Measurements from ENCODE around the gene AGBL1. TPM values are rescaled to one million over a fixed set of nuclear protein-coding genes. Genes with fewer than 3 reads are reported as not detected.

AGBL1 gene
- total RNA-seq, 1 donor from 2014 or later, result 4.8 TPM

DNA sequence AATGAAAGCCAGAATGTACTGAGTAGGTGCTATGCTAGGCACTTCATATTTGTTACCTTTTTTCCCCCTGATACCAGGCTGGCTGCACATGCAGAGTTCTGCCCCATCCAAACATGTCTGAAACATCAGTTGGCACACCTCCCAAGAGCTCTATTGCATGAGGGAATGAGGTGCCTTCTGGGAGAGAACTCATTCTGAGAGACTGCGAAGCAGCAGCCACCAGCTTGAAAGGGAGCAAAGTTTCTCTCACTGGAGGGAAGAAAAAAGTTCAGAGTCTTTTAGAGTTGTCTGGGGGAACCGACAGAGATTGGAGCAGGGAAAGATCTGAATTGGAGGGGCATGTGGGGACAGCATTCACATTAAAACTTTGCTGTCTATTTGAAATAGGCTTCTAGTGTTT is 84.1 kb downstream of the AGBL1 start:
- peak; percentile 81 for DNase-seq (ENCODE audit: low spot score)

DNA sequence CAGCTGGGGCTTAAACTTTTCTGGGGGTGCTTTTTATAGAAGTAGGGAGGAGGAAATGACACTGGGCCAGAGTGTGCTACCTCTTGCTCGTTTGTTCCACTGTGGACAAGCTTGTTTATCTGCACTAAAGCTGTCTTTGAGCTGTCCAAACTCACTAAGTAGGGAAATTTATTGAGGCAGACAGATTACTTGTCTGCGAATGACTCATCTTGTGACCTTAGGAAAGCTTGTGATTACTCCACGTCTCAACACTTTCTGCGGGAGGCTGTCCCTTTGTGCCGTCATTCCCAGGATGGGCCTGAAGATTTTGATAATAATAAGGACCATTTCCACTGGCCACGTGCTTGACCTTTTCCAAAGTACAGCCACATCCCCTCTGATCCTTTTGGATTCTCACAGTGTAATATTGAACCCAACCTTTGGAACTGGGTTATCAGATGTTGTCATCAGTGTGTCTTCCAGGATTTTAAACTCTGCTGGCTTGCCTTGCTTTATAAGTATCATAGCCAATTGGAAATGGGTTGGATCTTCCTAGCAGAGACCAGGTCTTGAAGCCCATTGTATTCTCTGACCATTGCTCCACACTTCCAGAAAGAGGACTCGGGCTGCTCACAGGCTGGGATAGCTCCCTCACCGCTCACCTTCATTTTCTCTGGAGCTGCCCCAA is 84.7 kb downstream of the AGBL1 start:
- peak; percentile 94 for DNase-seq (ENCODE audit: low spot score)

DNA sequence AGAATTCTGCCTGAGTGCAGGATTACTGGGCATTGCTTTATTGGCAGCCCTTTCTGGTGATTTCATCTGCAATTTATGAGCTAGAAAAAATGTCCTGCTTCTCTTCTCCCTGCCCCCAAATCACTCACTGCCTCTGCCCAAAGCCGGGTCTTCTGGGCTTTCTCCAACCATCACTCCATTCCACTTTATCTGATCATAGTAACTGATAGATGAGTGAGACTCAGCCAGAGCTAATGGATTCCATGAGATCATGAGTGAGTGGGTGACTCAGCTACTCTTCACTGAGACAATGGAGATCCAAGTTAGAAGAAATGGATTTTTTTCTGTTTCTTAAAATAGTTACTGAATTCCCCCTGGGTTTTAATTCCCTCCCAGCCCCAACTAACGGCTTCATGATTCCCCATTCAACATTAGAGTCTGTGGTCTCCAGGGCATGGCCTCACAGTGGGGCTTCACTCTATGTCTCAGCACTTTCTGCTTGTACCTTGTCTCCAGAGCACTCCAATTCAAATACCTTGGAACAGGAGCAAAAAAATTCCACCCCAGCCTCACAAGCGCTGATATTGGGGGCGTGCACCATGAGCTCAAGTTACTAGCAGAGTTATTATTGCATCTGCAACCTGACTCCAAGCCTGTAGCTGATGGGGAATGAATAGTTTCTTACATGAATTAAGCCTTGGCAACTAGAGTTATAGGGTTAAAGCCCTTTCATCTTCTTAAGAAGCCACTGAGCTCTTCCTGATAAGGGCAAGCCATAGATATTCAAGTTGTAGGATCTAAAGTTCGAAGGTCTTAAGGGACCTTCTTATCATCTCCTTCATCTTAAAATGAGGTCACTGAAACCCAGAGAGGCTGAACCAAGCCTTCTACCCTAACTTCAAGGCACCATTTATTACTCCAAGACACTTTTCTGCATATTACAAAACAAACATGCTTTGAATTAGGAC is 85.9 kb downstream of the AGBL1 start:
- DNase-seq (ENCODE audit: low spot score), result peak; percentile 93

DNA sequence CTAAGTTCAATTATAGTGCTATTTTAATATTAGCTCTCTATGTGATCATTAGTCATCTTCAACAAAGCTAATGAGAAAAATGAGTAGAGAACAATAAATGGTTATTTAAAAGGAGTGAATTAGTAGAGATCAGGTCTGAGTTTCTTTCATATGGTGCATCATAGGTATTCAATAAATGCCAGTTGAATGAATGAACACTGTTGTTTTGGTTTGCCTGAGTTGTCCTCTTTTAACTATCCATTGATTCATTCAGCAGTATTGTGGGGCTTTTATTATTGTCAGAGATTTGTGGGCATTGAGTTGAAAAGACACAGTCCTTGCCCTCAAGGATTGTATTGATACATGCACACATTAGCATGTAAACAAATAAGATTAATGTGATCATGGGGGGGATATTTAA is 88.2 kb downstream of the AGBL1 start:
- DNase-seq (ENCODE audit: low spot score), result no peak

DNA sequence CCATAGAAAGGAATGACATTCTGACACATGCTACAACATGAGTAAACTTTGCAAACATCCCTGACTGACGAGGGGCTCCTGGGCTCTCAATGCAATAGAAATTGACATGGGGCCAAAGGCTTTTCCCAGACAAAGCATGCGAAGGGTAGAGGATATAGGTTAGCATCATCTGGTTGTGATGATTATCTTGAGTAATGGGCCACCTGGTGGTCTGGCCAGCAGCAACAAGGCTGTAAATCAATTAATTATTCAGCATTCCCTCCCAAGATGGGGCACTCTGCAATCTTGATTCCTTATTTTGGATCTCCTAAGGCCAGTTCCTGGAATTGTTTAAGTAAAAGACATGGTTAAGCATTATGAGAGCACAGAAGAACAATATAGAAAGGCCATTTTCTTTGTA is 99.2 kb downstream of the AGBL1 start:
- DNase-seq (ENCODE audit: low spot score), result no peak

DNA sequence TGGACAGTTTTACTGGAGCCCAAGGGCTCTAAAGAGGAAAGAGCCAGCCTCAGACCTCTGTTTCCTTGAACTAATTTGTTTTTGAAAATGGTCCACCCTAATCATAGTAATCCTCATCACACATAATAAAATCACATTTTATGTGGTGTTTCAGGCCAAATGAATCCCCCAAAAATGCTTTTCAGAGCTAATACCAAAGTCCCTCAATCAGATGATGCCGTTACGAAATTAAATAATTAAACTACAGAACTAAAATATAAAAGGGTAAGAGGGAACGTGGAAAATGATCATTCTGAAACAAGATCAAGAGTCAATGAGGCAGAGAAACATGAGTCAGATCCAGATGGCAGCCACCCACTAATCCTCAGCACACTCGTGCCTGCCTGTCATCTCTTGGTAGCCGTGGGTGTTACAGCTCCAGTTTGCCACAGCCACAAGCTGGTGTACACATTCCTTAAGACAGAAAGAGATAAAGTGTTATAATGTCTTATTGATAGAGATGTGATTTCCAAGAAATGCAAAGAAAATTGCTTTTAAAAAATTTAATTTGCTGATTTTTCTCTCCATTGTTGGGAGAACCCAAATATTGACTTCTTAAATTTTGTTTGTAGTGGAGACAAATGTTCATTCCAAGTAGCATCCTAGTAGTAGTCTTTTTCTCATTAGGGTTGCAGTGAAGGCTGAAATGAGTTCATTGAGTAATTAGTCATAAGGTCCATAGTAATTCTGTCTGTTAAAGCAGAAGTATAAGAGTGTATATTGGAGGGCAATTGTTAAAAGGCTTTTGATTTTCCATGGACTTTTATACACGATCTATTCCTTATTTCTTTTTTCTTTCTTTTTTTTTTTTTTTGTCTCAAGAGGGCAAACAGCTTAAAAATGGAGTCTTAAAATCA is 104.2 kb downstream of the AGBL1 start:
- DNase-seq (ENCODE audit: low spot score), result no peak

DNA sequence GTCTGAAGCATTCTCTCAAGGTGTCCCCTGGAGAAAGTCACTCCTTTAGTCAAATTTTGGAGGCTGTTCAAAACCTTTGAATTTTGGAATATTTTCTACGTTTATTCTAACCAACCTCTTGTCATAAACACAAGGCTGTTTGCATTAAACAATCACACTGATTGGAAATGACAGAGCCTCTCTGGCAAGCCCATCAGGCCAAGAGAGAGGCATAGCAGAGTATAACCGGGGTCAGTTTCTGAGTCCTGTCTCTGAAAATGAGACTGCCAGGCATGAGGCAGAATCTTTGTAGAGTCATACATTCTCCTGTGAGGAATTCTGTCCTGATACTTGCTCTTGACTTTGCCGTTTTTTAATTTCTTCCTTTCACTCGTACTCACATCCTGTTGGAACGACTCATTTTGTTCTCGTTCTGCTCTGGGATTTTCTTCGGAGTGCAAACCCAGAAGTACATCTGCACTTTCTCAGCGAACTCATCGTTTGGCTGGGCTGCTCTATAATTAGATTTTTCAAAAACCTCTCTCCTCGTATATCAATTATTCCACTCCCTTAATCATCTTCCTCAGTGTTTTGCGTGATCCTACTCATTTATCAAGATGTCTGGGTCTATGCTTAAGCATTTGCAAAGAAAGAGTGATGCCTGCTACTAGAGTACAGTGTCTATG is 114.2 kb downstream of the AGBL1 start:
- peak; percentile 81 for DNase-seq (ENCODE audit: low spot score)

DNA sequence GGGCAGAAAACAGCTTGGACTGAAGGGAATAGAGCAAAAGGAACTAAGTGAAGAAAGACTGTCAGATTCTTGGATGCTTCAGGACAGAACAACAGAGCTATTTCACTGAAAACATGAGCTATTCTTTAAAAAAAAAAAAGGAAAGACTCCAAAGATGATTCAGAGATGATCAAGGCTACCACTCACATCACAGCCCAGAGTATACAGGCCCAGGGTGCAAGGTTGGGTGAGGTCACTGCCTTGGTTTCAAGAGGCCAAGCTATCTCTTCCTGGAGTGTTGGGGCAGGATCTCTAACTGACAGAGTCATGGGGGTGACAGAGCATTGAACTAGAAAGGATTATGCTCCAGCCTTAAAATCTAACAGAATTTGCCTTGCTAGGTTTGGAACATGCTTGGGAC is 118.1 kb downstream of the AGBL1 start:
- no peak for DNase-seq (ENCODE audit: low spot score)

DNA sequence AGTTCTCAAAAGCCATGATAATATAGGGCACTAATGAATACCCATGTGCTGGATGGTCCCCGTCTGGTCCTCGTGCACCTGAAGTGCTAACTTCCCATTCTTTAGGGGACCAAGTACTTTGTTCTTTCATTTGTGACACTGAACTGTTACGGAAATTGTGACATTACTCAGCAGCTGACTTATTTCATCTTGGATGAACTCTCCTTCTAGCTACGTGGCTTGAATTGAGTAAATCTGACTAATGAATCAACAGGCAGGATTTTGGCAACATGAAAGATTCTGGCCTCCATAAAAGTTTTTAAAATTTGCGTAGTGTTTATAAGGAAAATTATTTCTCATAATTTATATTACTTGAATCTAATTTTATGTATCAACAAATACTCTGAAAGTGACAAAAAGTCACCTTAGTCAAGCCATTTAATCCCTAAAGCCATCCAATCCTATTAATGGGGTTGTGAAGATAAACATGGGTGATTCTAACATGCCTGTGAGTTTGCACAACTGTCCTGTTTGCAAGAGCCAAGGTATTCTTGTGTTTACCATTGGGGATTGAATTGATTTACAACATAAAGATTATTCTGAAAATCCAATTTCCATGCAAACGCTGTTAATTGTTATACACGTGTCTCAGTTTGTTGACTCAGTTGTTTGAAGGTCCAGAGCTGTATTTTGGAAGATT is 119.9 kb downstream of the AGBL1 start:
- DNase-seq (ENCODE audit: low spot score), result no peak

DNA sequence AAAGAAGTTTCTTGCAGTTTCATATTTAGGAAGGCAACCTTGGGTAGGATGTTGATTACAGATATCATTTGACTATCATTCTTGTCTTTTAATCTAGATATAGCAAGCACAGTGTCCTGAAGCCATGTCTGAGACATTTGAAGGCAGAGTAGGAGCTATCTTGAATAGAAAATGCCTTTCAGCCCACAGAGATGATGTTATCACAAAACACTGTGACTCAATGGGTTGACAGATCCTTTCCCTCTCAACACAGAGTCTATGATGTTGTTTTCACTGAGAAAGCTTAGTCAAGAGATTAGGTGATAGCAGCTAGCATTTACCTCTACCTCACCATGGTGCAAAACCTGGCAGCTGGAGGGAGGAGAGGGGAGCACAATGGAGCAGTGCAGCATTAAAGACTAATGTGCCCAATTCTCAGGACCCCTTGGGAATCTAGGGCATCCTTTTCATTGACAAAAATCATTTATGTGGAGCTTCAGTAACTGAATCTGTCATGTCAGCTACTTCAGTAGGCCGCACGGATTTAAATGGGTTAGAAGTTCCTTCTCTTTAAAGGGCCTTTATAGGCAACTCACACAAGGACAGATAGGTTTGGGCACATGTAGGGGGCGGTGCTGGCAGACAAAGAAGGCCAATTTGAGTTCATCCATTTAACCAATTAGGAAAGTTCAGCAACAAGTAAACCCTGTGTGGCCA is 121.8 kb downstream of the AGBL1 start:
- DNase-seq (ENCODE audit: low spot score), result no peak

DNA sequence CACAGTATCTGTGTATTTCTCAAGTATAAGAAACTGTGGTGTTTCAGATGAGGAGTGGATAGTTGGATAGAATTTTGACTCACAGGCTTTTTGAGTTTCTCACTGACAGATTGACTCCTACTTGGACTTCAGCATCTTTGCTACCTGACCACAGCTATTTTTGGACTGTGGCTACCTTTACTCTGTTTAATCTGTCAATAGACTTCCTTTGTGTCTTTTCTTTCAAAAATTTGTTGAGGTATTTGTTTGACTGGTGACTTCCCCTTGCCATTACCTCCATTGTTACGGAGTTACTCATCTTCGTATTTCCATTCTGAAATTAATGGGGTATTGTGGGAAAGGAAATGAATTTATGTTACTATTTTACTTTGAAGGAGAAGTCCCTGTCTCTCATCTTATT is 123.8 kb downstream of the AGBL1 start:
- DNase-seq (ENCODE audit: low spot score), result no peak

DNA sequence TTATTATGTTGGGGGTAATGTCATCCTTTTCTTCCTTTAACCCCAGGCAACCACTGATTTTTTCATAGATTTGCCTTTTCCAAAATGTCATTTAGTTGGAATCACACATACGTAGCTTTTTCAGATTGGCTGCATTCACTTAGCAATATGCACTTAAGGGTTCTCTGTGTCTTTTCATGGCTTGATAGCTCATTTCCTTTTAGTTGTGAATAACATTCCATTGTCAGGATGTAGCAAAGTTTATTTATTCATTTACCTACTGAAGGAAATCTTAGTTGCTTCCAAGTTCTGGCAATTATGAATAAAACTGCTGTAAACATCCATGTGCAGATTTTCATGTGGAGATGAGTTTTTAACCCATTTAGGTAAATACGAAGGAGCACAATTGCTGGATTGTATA is 125.4 kb downstream of the AGBL1 start:
- no peak for DNase-seq (ENCODE audit: low spot score)

DNA sequence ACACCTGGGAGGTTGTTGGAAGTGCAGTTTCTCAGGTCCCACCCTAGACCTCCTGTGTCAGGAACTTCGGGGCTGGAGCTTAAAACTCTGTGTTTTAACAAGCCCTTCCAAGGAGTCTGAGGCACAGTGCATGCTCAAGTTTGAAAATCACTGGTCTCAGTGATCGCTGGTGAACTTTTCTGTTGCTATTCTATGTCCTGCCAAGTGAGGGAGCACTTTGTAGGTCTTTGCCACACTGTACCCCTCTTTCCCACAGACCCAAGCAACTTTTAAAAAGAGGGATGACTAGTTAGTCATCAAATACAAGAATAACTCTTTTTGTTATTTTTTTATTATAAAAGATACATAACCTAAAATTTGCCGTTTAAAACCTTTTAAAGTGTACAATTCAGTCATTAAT is 133.7 kb downstream of the AGBL1 start:
- DNase-seq (ENCODE audit: low spot score), result no peak

DNA sequence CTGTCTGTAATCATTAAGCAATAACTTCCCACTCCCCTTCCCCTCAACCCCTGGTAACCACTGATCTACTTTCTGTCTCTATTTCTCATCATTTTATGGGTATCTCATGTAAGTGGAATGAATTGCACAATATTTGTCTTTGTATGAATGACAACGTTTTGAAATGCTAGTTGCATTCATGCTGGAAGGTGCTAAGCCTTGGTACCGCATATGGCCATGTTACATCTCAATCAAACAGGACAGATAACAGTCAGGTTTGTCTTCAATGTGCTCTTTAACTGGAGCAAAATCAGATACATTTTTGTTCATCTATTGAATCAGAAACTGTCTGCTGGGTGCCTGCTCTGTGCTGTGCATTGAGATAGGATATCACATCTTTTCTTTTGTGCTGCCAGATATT is 134.2 kb downstream of the AGBL1 start:
- no peak for DNase-seq (ENCODE audit: low spot score)

DNA sequence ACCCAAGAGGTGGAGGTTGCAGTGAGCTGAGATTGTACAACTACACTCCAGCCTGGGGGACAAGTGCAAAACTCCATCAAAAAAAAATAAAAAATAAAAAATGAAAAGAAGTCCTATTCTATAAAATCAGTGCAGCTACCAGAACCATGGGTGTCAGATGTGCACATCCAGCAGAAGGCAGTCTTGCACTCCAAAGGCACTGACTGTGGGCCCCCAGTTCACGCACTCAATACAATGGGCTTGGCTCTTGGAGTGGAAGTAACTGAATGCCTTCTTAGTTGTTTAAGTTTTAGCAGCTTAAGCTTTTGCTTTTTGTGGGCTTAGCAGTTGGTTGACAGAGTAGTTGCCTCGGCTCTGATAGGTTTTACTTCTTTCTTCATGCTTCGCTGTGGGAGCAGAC is 141.4 kb downstream of the AGBL1 start:
- no peak for DNase-seq (ENCODE audit: low spot score)

DNA sequence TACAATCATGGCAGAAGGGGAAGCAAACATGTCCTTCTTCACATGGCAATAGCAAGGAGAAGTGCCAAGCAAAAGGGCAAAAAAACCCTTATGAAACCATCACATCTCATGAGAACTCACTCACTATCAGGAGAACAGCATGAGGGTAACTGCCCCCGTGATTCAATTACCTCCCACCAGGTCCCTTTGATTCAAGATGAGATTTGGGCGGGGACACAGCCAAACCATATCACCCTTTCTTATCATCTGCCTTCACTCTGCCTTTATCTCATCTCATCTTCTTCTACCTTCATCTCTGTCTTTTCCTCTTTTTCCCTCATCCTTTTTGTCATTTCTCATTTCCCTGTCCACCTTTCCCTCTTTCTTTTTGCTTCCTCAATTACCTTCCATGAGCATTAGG is 149.6 kb downstream of the AGBL1 start:
- no peak for DNase-seq (ENCODE audit: low spot score)

DNA sequence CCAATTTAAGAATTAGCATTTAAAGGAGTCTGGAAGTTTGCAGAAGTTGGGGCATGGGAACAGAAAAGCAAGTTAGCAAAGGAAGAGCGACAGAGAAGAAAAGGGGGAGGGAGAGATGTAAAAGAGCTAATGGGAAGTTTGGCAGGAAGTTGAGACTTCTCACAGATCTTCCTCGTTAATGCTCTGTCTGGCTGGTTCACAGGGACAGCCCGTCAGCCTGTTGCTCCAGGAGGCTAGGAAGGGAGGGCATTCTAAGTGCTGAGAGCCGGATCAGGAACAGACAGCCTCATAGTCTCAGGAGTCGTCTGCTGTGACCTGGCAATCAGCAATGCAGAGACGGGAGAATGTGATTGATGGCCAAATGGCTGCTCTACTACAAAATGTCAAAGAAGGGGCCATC is 150.3 kb downstream of the AGBL1 start:
- DNase-seq (ENCODE audit: low spot score), result peak; percentile 48

DNA sequence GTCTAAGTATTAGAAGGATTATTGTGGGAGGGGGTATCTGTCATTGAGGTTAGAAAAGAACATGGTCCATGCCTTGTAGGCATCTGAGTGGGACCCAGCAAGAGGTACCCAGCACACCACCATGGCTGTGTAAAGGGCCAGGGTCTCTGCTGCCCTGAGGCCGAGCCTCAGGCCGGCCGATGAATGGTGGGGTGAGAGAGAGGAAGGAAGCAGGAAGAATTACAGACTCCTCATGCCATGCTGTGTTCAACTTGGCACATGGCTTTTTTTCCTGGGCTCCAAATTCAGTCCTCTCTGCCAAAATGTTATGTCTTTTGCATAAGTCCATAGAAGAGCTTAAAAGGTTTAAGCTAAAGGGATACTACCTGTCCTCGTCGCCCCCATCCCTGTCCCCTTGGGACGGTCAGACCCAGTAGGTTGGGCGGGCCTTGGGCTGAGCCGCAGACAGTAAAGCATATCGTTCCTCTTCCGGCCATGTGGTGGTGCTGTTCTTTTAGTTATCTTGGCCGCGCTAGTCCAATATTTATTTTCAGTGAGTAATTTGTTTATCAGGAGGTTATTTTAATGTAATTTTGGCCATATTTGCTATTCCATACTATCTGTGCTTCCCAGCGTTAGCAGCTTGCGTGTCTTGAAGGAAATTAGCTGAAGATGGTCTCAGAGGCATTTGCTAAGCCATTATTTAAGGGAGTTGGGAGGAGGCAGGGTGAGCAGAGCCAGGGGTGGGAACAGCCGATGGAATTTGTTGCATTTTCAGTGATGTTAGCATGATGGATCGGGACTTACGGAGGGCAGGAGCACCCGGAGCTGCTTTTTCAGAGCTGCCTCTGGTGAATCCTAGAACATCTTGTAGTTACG is 152.4 kb downstream of the AGBL1 start:
- DNase-seq (ENCODE audit: low spot score), result peak; percentile 53

DNA sequence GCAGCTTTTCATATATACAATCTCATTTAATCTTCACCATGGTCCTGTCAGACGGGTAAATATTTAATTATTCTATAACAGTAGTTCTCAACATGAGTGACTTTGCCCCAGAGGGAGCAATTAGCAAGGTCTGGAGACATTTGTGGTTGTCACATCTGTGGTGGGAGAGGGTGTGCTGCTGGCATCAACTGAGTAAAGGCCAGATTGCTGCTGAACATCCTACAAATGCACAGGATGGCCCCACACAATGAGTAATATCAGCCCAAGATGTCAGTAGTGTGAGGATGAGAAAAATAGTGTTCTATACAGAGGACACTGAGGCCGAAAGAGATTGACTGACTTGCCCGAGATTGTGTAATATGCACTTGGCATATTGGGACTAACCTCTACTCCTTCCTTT is 156.0 kb downstream of the AGBL1 start:
- no peak for DNase-seq (ENCODE audit: low spot score)

Measured in umbilical cord (tissue), 2 donors.